Measurements from ENCODE around the gene DDX43. TPM values are rescaled to one million over a fixed set of nuclear protein-coding genes. Genes with fewer than 3 reads are reported as not detected.

The DDX43 gene
- total RNA-seq, 1 experiment from 2014 or later, result 0.68 TPM

DNA sequence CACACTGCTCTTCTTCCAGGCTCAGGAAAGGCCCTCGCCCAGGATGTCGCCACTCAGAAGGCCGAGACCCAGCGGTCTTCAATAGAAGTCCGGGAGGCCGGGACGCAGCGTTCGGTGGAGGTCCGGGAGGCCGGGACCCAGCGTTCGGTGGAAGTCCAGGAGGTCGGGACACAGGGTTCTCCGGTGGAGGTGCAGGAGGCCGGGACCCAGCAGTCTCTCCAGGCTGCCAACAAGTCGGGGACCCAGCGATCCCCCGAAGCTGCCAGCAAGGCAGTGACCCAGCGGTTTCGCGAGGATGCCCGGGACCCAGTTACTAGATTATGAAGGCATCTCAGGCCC, 31.1 kb upstream of the DDX43 start:
- CTCF ChIA-PET, result no interaction called here
- Mint-ChIP-seq H3K4me3 (no peak overlapping the region), H3K27me3 (ENCODE audit: low read depth) (no peaks in the 10 kb centered on the region), H3K27ac (no peak overlapping the region), H3K36me3 (no peaks in the 10 kb centered on the region), H3K4me1 (peaks cover 7% of the 10 kb centered on the region), H3K9me3 (no peaks in the 10 kb centered on the region)
- no peak for ATAC-seq
- no peak for DNase-seq (ENCODE audit: low spot score)
- TF ChIP-seq GTF2I (CRISPR knock-in tag; conservative IDR thresholded peaks at IDR 0.05), result no peak
- TF ChIP-seq TEAD1 (CRISPR knock-in tag; IDR thresholded peaks at IDR 0.05), result no peak
- POLR2A ChIA-PET, result no interaction called here

DNA sequence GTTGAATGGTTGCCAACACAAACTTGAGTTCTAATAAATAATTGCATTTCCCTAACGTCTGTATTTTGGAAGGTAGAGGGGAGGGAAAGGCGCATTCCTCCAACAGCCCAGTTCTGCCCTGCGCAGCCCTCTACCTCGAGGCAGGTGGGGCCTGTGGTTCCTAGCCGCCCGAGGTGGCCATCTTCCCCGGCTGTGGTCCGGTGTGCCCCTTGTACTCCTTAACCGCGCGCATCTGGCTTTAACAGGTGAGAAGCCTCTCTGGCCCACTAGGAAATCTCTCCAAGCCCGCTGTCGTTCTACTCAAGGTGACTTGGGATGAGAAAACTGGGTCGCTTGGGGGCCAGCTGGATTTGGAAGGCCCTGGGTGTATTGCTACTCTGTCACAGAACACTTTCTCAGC, 30.5 kb upstream of the DDX43 start:
- no peaks in the 10 kb centered on the region for H3K9me3 Mint-ChIP-seq

DNA sequence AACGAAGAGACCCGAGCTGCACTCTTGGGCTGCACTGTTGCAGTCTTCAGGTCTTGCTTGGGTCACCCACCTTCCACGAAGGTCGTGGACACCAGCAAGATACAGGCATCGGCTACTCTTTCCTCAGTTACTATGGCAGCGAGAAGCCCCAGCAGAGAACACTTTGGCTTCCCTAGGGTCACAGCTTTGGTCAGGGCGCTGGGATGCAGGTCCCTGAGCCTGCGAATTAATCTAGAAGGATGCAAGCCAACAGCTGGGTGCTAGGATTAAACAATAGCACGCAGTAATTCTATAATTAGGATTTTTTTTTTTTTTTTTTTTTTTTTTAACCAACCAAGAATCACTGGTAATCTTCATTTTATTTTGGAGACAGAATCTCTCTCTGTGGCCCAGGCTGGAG, 30.1 kb upstream of the DDX43 start:
- DNase-seq (ENCODE audit: low spot score), result no peak
- ATAC-seq, result no peak
- ChIA-PET POLR2A (no interaction called here), CTCF (interaction anchor here (1.1 to 1.9 kb wide), 3 partner anchors 15 to 79 kb away, joined by 3 to 5 read pairs (median 4); no protein-coding TSS in a partner anchor)
- Mint-ChIP-seq H3K27ac (no peak overlapping the region), H3K9me3 (no peaks in the 10 kb centered on the region), H3K27me3 (ENCODE audit: low read depth) (peaks cover 9% of the 10 kb centered on the region), H3K4me1 (peaks cover 12% of the 10 kb centered on the region), H3K4me3 (no peak overlapping the region), H3K36me3 (no peaks in the 10 kb centered on the region)
- TF ChIP-seq EMX1 (CRISPR knock-in tag; IDR thresholded peaks at IDR 0.05), result no peak
- TF ChIP-seq, protein P1, sequence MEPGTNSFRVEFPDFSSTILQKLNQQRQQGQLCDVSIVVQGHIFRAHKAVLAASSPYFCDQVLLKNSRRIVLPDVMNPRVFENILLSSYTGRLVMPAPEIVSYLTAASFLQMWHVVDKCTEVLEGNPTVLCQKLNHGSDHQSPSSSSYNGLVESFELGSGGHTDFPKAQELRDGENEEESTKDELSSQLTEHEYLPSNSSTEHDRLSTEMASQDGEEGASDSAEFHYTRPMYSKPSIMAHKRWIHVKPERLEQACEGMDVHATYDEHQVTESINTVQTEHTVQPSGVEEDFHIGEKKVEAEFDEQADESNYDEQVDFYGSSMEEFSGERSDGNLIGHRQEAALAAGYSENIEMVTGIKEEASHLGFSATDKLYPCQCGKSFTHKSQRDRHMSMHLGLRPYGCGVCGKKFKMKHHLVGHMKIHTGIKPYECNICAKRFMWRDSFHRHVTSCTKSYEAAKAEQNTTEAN (CRISPR knock-in tag; IDR thresholded peaks at IDR 0.05), result no peak
- TF ChIP-seq, protein P2, sequence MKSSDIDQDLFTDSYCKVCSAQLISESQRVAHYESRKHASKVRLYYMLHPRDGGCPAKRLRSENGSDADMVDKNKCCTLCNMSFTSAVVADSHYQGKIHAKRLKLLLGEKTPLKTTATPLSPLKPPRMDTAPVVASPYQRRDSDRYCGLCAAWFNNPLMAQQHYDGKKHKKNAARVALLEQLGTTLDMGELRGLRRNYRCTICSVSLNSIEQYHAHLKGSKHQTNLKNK (CRISPR knock-in tag; IDR thresholded peaks at IDR 0.05), result no peak

More for the DNA sequence above, 30.5 kb upstream of the DDX43 start:
- Mint-ChIP-seq H3K27me3 (ENCODE audit: low read depth) (peaks cover 5% of the 10 kb centered on the region; the same call in 1 of the 2 replicates), H3K27ac (no peak overlapping the region), H3K36me3 (no peaks in the 10 kb centered on the region), H3K4me1 (peaks cover 12% of the 10 kb centered on the region), H3K4me3 (no peak overlapping the region)
- CTCF ChIA-PET, result interaction anchor here (1.7 to 1.9 kb wide), 2 partner anchors 15 to 78 kb away, joined by 3 to 5 read pairs; no protein-coding TSS in a partner anchor
- POLR2A ChIA-PET, result no interaction called here
- ATAC-seq (no peak; the same call in 1 of the 2 replicates), DNase-seq (ENCODE audit: low spot score) (no peak)
- no peak for TF ChIP-seq RELA (CRISPR knock-in tag; IDR thresholded peaks at IDR 0.05; ENCODE audit: borderline replicate concordance)
- TF ChIP-seq ZNF671 (CRISPR knock-in tag; IDR thresholded peaks at IDR 0.05), result no peak

DNA sequence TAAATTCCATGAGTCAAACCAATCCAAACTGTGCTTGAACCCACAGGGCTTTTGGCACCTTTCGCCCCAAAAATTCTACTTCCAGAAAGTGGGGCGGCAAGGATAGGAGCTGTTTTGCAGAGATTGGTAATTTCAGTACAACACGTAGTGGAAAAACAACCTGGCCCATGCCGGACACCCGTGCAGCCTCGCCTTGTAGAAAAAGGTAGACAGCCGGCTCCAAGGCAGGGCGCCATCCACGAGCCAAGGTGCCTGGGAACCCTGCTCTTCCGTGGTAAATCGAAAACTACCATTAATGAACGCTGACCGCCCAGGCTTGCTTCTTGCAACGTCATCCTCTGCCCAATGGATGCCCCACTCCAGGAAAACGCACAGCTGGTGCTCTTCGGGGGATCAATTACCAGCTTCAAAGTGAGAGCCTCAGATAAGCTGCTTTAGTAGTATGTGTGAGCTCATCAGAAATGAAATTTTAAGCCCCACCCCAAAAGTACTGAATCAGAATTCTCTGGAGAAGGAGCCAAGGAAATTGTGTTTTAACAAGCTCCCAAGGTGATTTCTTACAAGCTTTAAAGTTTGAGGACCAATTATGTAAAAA, 26.8 kb upstream of the DDX43 start:
- ChIA-PET CTCF (interaction anchor here (1.1 to 1.8 kb wide), 4 partner anchors 19 to 82 kb away, joined by 3 to 4 read pairs (median 4); no protein-coding TSS in a partner anchor), POLR2A (interaction anchor here (0.8 kb wide), 1 partner anchor 16 kb away, joined by 10 read pairs; no protein-coding TSS in a partner anchor)
- no peaks in the 10 kb centered on the region for H3K36me3 Mint-ChIP-seq

DNA sequence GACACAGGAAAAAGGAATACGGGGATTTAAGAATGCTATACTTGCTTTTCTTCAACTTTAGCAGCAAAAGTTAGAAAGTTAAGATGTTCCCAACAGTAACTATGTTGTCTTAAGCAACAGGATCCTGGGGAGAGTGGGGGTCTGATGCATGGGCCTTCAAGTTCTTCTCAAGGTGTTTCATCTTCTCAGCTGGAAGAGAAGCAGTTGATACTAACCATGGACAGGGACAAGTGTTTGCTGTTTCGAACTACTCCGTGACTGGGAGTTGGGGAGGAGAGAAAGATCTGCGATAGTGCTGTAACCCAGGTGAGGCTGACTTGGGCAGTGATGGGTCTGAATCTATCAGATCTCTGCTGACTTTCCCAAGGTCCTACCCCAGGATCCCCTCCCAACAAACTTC, 26.0 kb upstream of the DDX43 start:
- H3K4me1 Mint-ChIP-seq, result peaks cover 12% of the 10 kb centered on the region
- DNase-seq (ENCODE audit: low spot score), result no peak
- H3K36me3 Mint-ChIP-seq, result no peaks in the 10 kb centered on the region
- peaks cover 9% of the 10 kb centered on the region for H3K27me3 Mint-ChIP-seq (ENCODE audit: low read depth)
- H3K9me3 Mint-ChIP-seq, result peaks cover 7% of the 10 kb centered on the region; the same call in 1 of the 2 replicates
- POLR2A ChIA-PET, result no interaction called here
- no peak overlapping the region for H3K4me3 Mint-ChIP-seq
- CTCF ChIA-PET, result interaction anchor here (1.1 to 1.2 kb wide), 3 partner anchors 20 to 83 kb away, joined by 3 to 4 read pairs (median 3); no protein-coding TSS in a partner anchor
- no peak for ATAC-seq
- no peak overlapping the region for H3K27ac Mint-ChIP-seq
- TF ChIP-seq ZNF232 (CRISPR knock-in tag; IDR thresholded peaks at IDR 0.05), result no peak
- TF ChIP-seq HMGA2 (CRISPR knock-in tag; IDR thresholded peaks at IDR 0.05), result no peak
- no peak for TF ChIP-seq NFYB (CRISPR knock-in tag; conservative IDR thresholded peaks at IDR 0.05; ENCODE audit: low read depth)
- no peak for TF ChIP-seq ZNF263 (CRISPR knock-in tag; IDR thresholded peaks at IDR 0.05; ENCODE audit: low read depth)
- TF ChIP-seq JAZF1 (CRISPR knock-in tag; IDR thresholded peaks at IDR 0.05), result no peak
- TF ChIP-seq, protein P3, sequence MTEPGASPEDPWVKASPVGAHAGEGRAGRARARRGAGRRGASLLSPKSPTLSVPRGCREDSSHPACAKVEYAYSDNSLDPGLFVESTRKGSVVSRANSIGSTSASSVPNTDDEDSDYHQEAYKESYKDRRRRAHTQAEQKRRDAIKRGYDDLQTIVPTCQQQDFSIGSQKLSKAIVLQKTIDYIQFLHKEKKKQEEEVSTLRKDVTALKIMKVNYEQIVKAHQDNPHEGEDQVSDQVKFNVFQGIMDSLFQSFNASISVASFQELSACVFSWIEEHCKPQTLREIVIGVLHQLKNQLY (CRISPR knock-in tag; IDR thresholded peaks at IDR 0.05), result no peak
- TF ChIP-seq NFATC4 (CRISPR knock-in tag; IDR thresholded peaks at IDR 0.05), result no peak
- TF ChIP-seq GABPB1 (CRISPR knock-in tag; IDR thresholded peaks at IDR 0.05), result no peak
- TF ChIP-seq, protein P4, sequence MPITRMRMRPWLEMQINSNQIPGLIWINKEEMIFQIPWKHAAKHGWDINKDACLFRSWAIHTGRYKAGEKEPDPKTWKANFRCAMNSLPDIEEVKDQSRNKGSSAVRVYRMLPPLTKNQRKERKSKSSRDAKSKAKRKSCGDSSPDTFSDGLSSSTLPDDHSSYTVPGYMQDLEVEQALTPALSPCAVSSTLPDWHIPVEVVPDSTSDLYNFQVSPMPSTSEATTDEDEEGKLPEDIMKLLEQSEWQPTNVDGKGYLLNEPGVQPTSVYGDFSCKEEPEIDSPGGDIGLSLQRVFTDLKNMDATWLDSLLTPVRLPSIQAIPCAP (CRISPR knock-in tag; IDR thresholded peaks at IDR 0.05), result no peak
- TF ChIP-seq, protein P5, sequence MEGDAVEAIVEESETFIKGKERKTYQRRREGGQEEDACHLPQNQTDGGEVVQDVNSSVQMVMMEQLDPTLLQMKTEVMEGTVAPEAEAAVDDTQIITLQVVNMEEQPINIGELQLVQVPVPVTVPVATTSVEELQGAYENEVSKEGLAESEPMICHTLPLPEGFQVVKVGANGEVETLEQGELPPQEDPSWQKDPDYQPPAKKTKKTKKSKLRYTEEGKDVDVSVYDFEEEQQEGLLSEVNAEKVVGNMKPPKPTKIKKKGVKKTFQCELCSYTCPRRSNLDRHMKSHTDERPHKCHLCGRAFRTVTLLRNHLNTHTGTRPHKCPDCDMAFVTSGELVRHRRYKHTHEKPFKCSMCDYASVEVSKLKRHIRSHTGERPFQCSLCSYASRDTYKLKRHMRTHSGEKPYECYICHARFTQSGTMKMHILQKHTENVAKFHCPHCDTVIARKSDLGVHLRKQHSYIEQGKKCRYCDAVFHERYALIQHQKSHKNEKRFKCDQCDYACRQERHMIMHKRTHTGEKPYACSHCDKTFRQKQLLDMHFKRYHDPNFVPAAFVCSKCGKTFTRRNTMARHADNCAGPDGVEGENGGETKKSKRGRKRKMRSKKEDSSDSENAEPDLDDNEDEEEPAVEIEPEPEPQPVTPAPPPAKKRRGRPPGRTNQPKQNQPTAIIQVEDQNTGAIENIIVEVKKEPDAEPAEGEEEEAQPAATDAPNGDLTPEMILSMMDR (IDR thresholded peaks at IDR 0.05), result no peak
- no peak for TF ChIP-seq ESRRA (CRISPR knock-in tag; IDR thresholded peaks at IDR 0.05; ENCODE audit: borderline replicate concordance)
- TF ChIP-seq, protein P6, sequence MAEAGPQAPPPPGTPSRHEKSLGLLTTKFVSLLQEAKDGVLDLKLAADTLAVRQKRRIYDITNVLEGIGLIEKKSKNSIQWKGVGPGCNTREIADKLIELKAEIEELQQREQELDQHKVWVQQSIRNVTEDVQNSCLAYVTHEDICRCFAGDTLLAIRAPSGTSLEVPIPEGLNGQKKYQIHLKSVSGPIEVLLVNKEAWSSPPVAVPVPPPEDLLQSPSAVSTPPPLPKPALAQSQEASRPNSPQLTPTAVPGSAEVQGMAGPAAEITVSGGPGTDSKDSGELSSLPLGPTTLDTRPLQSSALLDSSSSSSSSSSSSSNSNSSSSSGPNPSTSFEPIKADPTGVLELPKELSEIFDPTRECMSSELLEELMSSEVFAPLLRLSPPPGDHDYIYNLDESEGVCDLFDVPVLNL (CRISPR knock-in tag; IDR thresholded peaks at IDR 0.05; ENCODE audit: borderline replicate concordance, low read depth), result no peak

More for the DNA sequence above, 26.8 kb upstream of the DDX43 start:
- Mint-ChIP-seq H3K4me1 (peaks cover 12% of the 10 kb centered on the region), H3K27ac (no peak overlapping the region), H3K9me3 (peaks cover 5% of the 10 kb centered on the region; the same call in 1 of the 2 replicates), H3K4me3 (no peak overlapping the region), H3K27me3 (ENCODE audit: low read depth) (peaks cover 9% of the 10 kb centered on the region)
- 0 out of 2 replicates have a peak, but pooled peaks have one; percentile 22 for TF ChIP-seq TEAD1 (CRISPR knock-in tag; IDR thresholded peaks at IDR 0.05)
- TF ChIP-seq, protein P7, sequence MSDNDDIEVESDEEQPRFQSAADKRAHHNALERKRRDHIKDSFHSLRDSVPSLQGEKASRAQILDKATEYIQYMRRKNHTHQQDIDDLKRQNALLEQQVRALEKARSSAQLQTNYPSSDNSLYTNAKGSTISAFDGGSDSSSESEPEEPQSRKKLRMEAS (CRISPR knock-in tag; IDR thresholded peaks at IDR 0.05), result no peak
- no peak for DNase-seq (ENCODE audit: low spot score)
- ATAC-seq, result peak; percentile 33

All from WTC11 (cell line).